ENCODE data around the gene RAC3.

The RAC3 gene

GRCh38 chr17:82055965-82056728 lies 24.7 kb downstream of the RAC3 start:
- no peak for DNase-seq (ENCODE audit: low read depth)

GRCh38 chr17:82056729-82057621 lies 25.5 kb downstream of the RAC3 start:
- DNase-seq (ENCODE audit: low read depth), result no peak

- no peak for DNase-seq (ENCODE audit: low read depth)
Measured at GRCh38 chr17:82058230-82058854, 26.9 kb downstream of the RAC3 start.

GRCh38 chr17:82058855-82059249 lies 27.4 kb downstream of the RAC3 start:
- no peak for DNase-seq (ENCODE audit: low read depth)

- DNase-seq (ENCODE audit: low read depth), result no peak
Measured at GRCh38 chr17:82059272-82060000, 28.0 kb downstream of the RAC3 start.

GRCh38 chr17:82060001-82060380 lies 28.5 kb downstream of the RAC3 start:
- DNase-seq (ENCODE audit: low read depth), result no peak

GRCh38 chr17:82060614-82061013 lies 29.1 kb downstream of the RAC3 start:
- no peak for DNase-seq (ENCODE audit: low read depth)

GRCh38 chr17:82061047-82061925 lies 29.8 kb downstream of the RAC3 start:
- DNase-seq (ENCODE audit: low read depth), result no peak

GRCh38 chr17:82062076-82062983 lies 30.9 kb downstream of the RAC3 start:
- DNase-seq (ENCODE audit: low read depth), result no peak

GRCh38 chr17:82062984-82063368 lies 31.5 kb downstream of the RAC3 start:
- DNase-seq (ENCODE audit: low read depth), result no peak

GRCh38 chr17:82063424-82064415 lies 32.2 kb downstream of the RAC3 start:
- no peak for DNase-seq (ENCODE audit: low read depth)

- no peak for DNase-seq (ENCODE audit: low read depth)
Measured at GRCh38 chr17:82064433-82065192, 33.1 kb downstream of the RAC3 start.

- DNase-seq (ENCODE audit: low read depth), result no peak
Measured at GRCh38 chr17:82065193-82065637, 33.7 kb downstream of the RAC3 start.

- DNase-seq (ENCODE audit: low read depth), result peak; percentile 68
Measured at GRCh38 chr17:82065638-82066303, 34.3 kb downstream of the RAC3 start, which contains the start of gene DUS1L. TSS of gene DUS1L (minus strand) at chr17:82065804. CDS start at chr17:82065059, 745 bp downstream.

GRCh38 chr17:82070611-82071010 lies 39.1 kb downstream of the RAC3 start:
- DNase-seq (ENCODE audit: low read depth), result no peak

- no peak for DNase-seq (ENCODE audit: low read depth)
Measured at GRCh38 chr17:82072827-82073226, 41.3 kb downstream of the RAC3 start.

GRCh38 chr17:82073446-82073845 lies 42.0 kb downstream of the RAC3 start:
- DNase-seq (ENCODE audit: low read depth), result no peak

Measured in stimulated activated CD8-positive, alpha-beta memory T cell treated with anti-CD3 and anti-CD28 coated beads, Interleukin-15, amount 100 ng/mL, for 24 hours (primary cell).